GM12801 (cell line): ENCODE measurements around the gene MAP4K1.

Experiments
- CTCF ChIP-seq: IDR thresholded peaks from one replicate; pipeline ENCODE4 v1.5.1; 2011; ENCODE audit warnings: control low read depth; ENCODE audit not compliant: insufficient read length; ENCODE audit errors: extremely low read depth

Gene MAP4K1

DNA sequence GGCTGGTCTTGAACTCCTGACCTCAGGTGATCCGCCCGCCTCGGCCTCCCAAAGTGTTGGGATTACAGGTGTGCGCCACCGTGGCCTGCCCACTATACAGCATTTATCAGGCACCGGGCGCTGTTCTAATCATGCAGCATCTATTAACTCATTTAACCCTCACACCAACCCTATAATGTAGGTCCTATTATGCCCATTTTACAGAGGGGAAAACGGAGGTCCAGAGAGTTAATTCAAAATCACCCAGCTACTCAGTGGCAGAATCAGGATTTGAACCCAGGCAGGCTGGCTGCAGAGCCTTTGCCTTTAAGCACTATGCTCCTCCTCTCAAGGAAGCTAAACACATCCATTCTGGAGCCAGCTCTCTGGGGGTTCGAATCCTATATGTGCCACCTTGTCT, 54.3 kb downstream of the MAP4K1 start:
- TF ChIP-seq CTCF, result no peak

- TF ChIP-seq CTCF, result no peak
Measured at GRCh38 chr19:38562096-38562495, 55.7 kb downstream of the MAP4K1 start.

- no peak for TF ChIP-seq CTCF
Measured at GRCh38 chr19:38561658-38562057, 56.1 kb downstream of the MAP4K1 start.

- TF ChIP-seq CTCF, result no peak
Measured at GRCh38 chr19:38561053-38561606, 56.6 kb downstream of the MAP4K1 start.

DNA sequence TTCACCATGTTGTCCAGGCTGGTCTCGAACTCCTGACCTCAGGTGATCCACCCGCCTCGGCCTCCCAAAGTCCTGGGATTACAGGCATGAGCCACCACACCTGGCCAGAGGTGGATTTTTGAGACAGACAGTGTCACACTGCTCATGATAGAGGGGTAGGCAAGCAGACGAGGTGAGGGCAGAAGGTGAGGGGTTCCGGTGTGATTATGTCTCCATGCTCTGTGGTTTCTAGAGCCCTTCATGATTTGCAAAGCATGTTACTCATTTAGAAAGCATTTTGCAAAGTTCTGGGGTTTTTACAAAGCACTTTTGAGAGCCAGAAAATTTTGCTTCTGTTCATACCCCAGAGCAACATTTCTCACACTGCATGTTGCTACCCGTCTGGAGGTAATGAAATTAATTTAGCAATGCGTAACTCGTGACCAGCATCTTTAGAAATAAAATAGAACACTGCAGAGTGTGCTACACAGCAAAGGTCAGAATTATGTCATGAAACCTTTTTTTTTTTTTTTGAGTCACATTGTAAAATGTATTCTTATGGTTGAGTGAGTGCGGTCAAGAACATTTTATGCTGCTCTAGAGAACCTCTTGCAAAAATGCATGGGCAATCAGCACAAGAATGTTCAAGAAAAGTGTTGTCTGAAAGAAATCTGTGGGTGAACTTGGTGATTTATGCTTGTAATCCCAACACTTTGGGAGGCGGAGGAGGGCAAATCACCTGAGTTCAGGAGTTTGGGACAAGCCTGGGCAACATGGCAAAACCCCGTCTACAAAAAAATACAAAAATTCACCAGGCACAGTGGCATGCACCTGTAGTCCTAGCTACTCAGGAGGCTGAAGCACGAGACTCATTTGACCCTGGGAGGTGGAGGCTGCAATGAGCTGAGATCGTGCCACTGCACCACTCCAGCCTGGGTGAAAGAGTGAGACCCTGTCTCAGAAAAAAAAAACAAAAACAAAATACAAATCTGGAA, 58.0 kb downstream of the MAP4K1 start:
- no peak for TF ChIP-seq CTCF

DNA sequence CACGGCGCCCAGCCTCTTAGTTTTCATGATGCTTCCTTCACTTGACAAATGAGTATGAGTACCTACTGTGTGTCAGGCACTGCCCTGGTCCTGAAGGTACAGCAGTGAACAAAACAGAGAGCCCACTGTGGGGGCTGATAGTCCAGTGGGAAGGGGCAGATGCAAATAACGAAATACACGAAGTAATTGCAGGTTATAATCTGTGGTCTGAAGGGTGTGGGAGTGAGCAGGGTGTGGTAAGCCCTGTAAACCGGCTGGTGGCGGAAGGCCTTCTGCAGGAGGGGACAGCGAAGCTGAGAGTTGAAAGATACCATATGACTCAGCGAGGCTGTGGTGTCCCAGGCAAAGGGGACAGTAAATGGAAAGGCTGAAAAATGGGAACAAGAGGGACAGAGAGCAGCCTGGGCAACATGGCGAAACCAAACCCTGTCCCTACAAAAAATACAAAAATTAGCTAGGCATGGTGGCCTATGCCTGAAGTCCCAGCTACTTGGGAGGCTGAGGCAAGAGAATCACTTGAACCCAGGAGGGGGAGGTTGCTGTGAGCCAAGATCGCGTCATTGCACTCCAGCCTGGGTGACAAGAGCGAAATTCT, 60.5 kb downstream of the MAP4K1 start:
- TF ChIP-seq CTCF, result no peak

- no peak for TF ChIP-seq CTCF
Measured at GRCh38 chr19:38556521-38557174, 61.1 kb downstream of the MAP4K1 start.
